Activated CD8-positive, alpha-beta memory T cell treated with anti-CD3 and anti-CD28 coated beads, Interleukin-2, amount 50 U/mL, for 4 hours (primary cell): ENCODE data around the gene TLN1.
A peak's percentile ranks its signal among the peaks of the same experiment; 100 is the strongest.

Source experiments
- DNase-seq: peaks from one replicate; pipeline ENCODE4 v3.0.0-alpha.2; 2020

TLN1 gene

GRCh38 chr9:35749515-35750255, 17.7 kb upstream of the TLN1 start:
- peak; percentile 44 for DNase-seq

DNA sequence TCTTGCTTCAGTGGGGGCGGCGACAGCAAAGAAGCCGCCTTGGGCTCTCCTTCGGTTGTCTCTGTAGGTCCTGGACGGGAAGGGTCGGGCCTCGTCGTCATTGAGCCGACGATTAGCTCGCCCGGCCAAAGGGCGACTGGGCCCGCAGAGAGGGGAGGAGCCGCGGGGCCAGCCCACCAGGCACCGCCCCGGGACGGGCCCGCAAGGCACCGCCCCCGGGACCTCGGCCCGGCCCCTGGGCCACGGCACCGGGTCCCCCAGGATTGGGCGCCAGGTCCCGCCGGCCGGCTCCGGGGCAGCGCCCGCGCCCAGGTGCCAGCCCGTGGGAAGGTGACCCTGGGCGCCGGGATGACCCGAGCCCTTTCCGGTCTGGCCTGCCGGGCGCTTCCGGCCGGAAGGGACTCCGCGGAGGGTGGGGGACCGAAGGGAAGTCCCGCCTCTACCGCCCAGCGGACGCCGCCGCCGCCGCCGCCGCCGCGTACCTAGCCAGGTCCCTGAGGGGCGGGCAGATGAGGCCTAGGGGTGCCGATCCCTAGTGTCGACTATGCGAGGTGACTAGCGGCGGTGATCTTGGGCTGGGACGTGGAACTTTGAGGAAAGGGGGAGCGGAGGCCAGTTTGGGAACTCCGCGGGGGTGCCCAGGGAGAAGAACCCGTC, 17.0 kb upstream of the TLN1 start, which contains the start of the genes GBA2 and RGP1:
GBA2 (minus strand) TSS at position 371 of the 657 bp plus-strand sequence. CDS start 524 bp downstream, outside the sequence.
RGP1 (plus strand) TSS at position 430 of the 657 bp plus-strand sequence. CDS start 469 bp downstream, outside the sequence.
- peak; percentile 69 for DNase-seq

DNA sequence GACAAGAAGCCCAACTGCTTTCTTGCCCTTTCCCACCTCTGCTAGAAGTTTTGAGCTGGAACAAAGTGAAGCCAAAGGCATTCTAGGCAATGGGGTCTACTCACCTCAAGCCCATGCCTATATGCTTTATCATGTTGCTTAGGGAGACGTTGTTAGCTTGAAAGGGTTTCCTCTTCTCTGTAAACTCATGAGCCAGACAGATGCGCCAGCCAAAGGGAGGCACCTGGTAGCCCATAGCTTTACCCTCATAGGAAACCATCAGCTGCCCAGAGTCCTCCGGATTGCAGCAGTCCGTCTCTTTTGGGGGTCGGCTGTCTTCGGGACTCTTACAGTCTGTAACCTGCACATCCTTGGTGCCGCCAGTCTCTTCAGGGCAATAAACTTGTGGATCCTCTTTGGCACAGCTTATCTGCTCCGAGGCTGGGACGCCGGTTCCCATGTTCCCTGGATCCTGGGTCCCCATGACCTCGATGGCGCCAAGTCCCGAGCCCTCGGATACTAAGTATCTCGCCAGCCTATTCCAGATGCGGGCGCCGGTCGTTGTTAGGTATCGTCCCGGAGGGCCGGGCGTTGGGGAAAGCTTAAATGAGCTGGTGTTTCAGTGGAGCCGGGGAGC, 16.4 kb upstream of the TLN1 start:
- DNase-seq: no peak

DNA sequence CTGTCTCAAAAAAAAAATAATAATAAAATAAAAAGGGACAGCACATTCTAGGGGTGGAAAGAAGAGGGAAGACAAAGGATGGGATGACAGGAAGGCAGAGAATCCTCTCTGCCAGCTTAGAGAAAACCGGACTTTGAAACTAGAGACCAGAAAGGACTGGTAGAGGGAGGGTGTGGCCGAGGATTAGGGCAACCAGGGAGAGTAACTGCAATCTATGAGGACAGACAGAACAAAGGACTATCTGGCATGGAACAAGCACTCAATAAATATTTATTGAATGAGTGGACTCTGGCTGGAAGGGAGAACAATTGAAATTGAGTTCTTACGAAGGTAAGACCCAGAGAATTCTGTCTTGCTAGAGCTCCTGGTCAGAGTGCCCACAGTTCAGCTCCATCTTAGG, 14.6 kb upstream of the TLN1 start:
- no peak for DNase-seq

GRCh38 chr9:35745569-35745968, 13.6 kb upstream of the TLN1 start:
- DNase-seq: no peak

DNA sequence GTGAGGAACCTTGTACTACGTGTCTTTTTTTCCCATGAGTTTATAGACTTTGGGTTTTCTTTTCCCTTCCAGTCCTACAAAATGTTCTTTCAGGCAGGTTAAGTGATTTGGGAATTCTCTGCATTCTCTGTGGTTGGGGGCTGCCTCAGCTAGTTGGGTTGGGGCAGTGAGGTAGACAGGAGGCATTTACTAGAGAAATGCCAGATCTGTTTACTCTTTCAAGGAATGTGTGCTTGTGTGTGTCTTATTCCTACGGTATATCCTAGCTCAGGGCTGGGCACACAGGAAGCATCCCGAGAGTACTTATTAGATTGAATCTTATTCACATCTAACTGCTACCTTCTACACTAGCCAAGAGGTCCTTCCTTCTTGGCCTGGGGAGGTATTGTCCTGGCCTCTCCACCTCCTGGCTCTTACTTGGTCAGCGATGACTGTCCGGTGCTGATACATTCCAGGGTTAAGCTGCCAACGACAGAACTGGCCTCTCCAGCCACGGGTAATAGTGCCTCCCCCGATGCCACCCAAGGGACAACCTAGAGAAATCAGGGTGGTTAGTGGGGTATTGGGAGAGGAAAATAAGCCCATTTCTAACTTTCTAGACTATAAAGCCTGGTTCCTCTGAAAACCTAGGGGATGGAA, 12.0 kb upstream of the TLN1 start:
- no peak for DNase-seq

- no peak for DNase-seq
These were observed 11.5 kb upstream of the TLN1 start for GRCh38 chr9:35743452-35743851.

DNA sequence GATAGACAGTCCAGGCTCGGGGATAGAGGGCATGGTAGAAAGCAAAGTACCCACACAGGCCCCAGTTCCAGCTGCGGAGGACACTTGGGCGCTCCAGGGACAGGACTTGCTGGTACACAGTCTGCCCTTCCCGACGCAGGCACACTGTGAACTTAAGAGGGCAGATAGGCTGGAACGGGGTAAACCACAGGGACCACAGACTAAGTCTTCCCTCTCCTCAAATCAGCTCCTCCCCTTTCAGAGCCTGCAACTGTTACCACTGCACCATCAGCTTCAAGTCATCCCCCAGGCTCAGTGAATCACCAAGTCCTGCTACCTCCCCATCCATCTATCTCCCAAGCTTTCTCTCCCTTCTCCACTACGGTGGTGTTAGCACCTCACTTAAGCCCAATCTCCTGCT, 9.7 kb upstream of the TLN1 start:
- DNase-seq: no peak

DNA sequence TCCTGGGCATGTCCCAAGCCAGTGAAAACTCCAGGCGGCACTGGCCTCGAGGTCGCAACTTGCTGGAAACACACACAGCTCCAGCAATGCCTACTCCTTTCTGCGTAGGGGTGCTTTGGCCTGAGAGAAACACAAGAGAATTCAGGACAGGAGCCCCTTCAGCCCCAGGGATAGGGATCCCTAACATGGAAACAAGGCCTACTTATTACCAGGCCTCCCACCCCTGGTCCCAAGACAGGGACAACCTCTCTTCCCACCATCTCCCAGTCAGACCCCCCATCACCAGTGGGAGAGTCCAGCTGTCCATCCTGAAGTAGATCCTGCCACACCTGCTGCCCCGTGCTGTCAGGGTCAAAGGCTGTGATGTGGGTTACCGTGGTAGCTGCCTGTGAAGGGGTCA, 8.2 kb upstream of the TLN1 start:
- no peak for DNase-seq

DNA sequence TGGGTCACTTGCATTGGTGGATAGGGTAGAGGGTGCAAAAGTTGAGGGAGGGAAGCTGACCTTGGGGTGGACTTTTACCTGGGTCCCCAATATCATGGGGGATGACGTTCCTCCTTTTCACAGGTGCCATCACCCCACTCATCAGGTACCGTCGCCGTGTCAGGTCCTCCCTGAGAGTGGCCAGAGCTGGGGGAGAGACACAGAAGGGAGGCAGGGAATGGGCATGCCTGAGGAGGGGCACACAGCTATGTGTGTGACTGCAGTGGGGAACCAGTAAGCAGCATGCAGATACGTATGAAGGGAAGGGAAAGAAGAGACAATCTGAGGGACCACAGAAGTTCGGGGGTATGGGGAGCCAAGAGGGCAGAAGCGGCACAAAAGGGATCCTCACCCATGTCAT, 6.9 kb upstream of the TLN1 start:
- DNase-seq: no peak

DNA sequence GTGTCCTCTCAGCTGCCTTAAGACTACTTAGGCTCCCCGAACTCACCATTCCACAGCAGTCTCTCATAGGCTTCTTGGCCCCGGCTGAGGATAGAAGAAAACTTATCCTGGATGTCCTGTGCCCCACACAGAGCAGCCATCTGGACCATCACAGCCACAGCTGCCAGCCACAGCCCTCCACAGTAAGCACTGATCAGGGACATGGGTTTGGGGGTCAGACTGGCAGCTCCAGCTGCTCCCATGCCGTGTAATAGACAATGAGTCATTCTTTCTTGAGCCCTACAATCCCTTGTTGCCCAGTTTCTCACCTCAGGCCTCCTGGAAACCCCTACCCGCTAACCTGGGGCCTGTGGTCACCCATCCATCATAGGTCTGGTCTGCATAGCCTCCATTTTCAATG, 6.2 kb upstream of the TLN1 start:
- no peak for DNase-seq

GRCh38 chr9:35737143-35737542, 5.1 kb upstream of the TLN1 start:
- no peak for DNase-seq

- peak; percentile 63 for DNase-seq
These were observed 4.2 kb upstream of the TLN1 start for GRCh38 chr9:35736201-35736633.

DNA sequence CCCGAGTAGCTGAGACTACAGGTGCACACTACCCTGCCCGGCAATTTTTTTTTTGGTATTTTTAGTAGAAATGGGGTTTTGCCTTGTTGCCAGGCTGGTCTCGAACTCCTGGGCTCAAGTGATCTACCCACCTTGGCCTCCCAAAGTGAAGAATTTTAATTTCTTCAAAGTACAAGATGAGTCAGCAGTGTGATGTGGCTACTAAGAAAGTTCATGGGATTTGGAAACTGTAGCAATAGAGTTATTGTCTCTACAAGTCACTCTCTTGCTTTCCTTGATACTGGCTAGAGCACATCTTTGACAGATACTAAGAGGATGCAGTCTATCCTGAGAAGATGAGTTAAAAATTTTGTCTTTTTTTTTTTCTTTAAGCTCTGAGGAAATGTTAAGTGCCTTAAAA, 2.1 kb upstream of the TLN1 start:
- no peak for DNase-seq

DNA sequence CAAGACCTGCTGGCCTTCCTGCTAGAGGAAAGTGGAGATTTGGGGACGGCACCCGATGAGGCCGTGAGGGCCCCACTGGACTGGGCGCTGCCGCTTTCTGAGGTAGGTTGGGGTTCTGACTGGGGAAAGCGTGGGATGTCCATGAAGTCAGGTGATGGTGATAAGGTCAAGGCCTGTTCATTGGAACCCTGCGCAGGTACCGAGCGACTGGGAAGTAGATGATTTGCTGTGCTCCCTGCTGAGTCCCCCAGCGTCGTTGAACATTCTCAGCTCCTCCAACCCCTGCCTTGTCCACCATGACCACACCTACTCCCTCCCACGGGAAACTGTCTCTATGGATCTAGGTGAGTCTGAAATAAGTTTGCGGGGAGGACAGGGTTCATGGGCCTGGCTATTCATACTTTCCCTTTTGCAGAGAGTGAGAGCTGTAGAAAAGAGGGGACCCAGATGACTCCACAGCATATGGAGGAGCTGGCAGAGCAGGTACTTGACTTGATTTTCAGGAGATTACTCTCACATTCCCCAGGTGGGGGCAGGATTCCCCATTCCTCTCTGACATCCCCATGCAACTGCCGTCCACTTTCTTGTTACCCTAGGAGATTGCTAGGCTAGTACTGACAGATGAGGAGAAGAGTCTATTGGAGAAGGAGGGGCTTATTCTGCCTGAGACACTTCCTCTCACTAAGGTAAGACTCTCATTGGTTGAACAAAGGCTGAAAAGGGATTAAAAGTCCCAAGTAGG, 976 bp upstream of the TLN1 start:
- DNase-seq: no peak

GRCh38 chr9:35731415-35732184, 395 bp downstream of the TLN1 start:
- DNase-seq: no peak

- DNase-seq: no peak
These were observed 1.5 kb downstream of the TLN1 start for GRCh38 chr9:35730486-35730854.

GRCh38 chr9:35729700-35730485, 2.1 kb downstream of the TLN1 start:
- DNase-seq: no peak

DNA sequence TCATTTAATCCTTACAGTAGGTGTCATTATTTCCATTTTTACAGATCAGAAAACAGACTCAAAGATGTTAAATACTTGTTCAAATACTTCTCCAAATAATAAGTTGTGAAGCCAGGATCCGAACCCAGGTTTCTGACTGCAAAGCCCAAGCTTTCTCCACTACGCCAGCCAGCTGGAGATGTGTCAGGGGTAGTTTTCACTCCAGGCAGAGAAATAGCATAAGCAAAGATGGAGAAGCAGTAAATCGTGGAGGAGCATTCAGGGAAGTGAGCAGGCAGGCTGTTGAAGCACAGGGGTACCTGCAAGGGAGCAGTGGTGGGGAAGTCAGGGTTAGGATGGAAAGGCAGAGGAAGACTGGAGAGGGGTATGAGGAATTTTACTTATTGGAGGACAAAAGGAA, 2.9 kb downstream of the TLN1 start:
- DNase-seq: no peak

DNA sequence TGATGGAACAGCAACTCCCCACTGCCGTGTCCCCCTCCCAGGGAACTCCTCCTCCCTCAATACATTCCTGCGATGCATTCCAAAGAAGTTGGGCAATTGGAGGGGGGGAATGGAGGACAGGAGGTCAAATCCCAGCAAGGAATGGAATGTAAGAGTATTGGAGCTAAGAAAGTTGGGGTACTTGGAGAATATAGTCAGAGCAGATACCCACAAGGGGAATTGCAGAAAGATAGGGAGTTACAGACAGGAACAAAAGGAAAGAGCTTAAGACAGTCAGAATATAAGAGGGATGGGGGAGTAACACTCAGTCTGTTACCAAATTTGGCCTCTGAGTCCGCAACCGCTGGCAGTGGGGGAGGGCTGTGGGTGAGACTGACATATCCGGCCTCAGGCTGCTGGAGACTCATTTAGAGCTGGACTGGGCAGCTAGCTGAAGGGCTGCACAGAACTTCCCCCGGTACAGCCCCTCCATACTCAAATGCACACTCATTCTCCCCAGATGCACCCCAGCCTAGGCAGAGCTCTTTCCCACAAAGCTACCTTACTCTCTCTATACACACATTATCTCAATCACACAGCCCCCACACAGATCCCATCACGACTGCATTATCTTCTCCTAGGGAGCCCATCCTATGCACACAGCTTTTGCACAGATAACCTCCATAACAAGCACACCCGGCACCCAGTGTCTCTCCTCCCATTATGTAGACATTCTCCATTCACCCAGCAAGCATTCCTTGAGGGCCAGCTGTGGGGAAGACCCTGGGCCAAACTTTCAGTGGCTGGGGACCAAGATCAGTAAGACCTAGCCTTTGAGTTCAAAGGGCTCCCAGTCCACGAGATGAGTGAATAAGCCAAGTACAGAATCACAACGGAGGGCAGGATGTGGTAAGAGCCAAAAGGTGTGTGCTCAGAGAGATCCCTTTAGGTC, 3.7 kb downstream of the TLN1 start:
- DNase-seq: no peak
